HepG2 (cell line): ENCODE data around the gene VGLL3. TPM values are rescaled to one million over a fixed set of nuclear protein-coding genes. Genes with fewer than 3 reads are reported as not detected.

Source experiments
- ATAC-seq: fragments of 200-7000 bp; cut with Tn5 transposase; 3 replicates; pipeline ENCODE4 v1.9.1; 2020; ENCODE audit warnings: mild to moderate bottlenecking, moderate library complexity
- BruUV-seq: library from RNA; stranded (reverse); fragments of 400-500 nt; replicated peaks from 2 replicates; lab custom pipeline; 2021; lab: Mats Ljungman, UMichigan
- CTCF ChIA-PET: fragments of 300-600 bp; formaldehyde crosslinking; extraction: SDS; loops from one replicate; lab custom pipeline; 2021; ENCODE audit warnings: low total read pairs, inconsistent platforms, low intra/inter-chr PET ratio; lab: Yijun Ruan, JAX
- POLR2A ChIA-PET: fragments of 350-600 bp; sonication (Branson Sonifier 250); formaldehyde crosslinking; loops from one replicate; lab custom pipeline; 2020; ENCODE audit warnings: antibody characterized with exemption, inconsistent platforms; lab: Yijun Ruan, JAX
- DNase-seq: peaks from one replicate; pipeline ENCODE4 v3.0.0-alpha.2; 2015; ENCODE audit warnings: low spot score
- FAIRE-seq: peaks from 3 replicates; lab custom pipeline; 2011; peaks lifted over from hg19 to GRCh38; lab: Jason Lieb, UNC
- H2AFZ ChIP-seq: one replicate; pipeline ENCODE4 v1.6.1; 2011; ENCODE audit warnings: low read length, inconsistent platforms
- H3K27ac ChIP-seq: fragments of 300-600 bp; 3 replicates; pipeline ENCODE4 v1.8.0; 2011; ENCODE audit warnings: mixed run types, mild to moderate bottlenecking, mixed read lengths, low read length, inconsistent platforms; ENCODE audit not compliant: insufficient read depth; ENCODE audit errors: extremely low read length
- H3K27me3 ChIP-seq, 2 experiments: fragments of 200-600 bp in 1 of 2; 2 replicates in 1 of 2; 3 replicates in 1 of 2; pipeline versions ENCODE4 v1.6.0 to v1.8.0; 2011; ENCODE audit warnings: low read length in 2 of 2, mild to moderate bottlenecking in 2 of 2, moderate library complexity in 2 of 2, inconsistent platforms in 1 of 2; ENCODE audit not compliant: insufficient read depth in 2 of 2, control insufficient read depth in 1 of 2
- H3K36me3 ChIP-seq, 2 experiments: fragments of 200-600 bp in 1 of 2; replicated peaks in 1 of 2; 2 replicates in 1 of 2; 3 replicates in 1 of 2; pipeline versions ENCODE4 v1.5.1 to v1.8.0; 2011; ENCODE audit warnings: low read length in 2 of 2, inconsistent platforms in 1 of 2; ENCODE audit not compliant: insufficient read depth in 2 of 2, control insufficient read depth in 1 of 2
- H3K4me1 ChIP-seq: 2 replicates; pipeline ENCODE4 v1.5.1; 2012; ENCODE audit warnings: low read length, inconsistent platforms; ENCODE audit not compliant: insufficient read depth
- H3K4me2 ChIP-seq: 2 replicates; pipeline ENCODE4 v1.6.0; 2011; ENCODE audit warnings: low read depth, low read length, inconsistent platforms
- H3K4me3 ChIP-seq, 3 experiments: fragments of 200-600 bp in 1 of 3; sonication (generic), shearing (Covaris generic) in 1 of 3; replicated peaks in 1 of 3; 2 replicates each; pipeline ENCODE4 v1.5.1; 2011 to 2016; ENCODE audit warnings: low read length in 3 of 3, inconsistent platforms in 2 of 3, low read depth in 2 of 3, mild to moderate bottlenecking in 2 of 3, control low read depth in 1 of 3, mixed read lengths in 1 of 3; ENCODE audit not compliant: insufficient read depth in 1 of 3
- H3K79me2 ChIP-seq: one replicate; pipeline ENCODE4 v1.6.1; 2011; ENCODE audit warnings: low read length, inconsistent platforms; ENCODE audit not compliant: insufficient read depth
- H3K9ac ChIP-seq: 2 replicates; pipeline ENCODE4 v1.6.0; 2011; ENCODE audit warnings: mild to moderate bottlenecking, low read depth, low read length, inconsistent platforms; ENCODE audit not compliant: insufficient read depth
- H3K9me3 ChIP-seq: 2 replicates; pipeline ENCODE4 v1.5.1; 2012; ENCODE audit warnings: mild to moderate bottlenecking, low read length
- H4K20me1 ChIP-seq: 2 replicates; pipeline ENCODE4 v1.6.0; 2011; ENCODE audit warnings: inconsistent platforms, mild to moderate bottlenecking, low read length, moderate library complexity; ENCODE audit not compliant: insufficient read depth
- CREB1 ChIP-seq, 2 experiments: fragments of 450-650 bp in 1 of 2; IDR thresholded peaks; 2 replicates each; pipeline ENCODE4 v1.6.1; 2016 to 2017; ENCODE audit warnings: control low read depth in 1 of 2, mild to moderate bottlenecking in 1 of 2, missing compliant biosample characterization in 1 of 2, missing genetic modification characterization in 1 of 2
- POGZ ChIP-seq: sonication (generic); formaldehyde crosslinking; IDR thresholded peaks from 2 replicates; pipeline ENCODE4 v1.4.0; 2020; ENCODE audit warnings: mild to moderate bottlenecking, missing genetic modification reagents
- YEATS4 ChIP-seq: sonication (generic); formaldehyde crosslinking; IDR thresholded peaks from 2 replicates; pipeline ENCODE4 v1.4.0; 2020; ENCODE audit warnings: missing genetic modification reagents, borderline replicate concordance
- ZNF20 ChIP-seq: sonication (generic); formaldehyde crosslinking; IDR thresholded peaks from 2 replicates; pipeline ENCODE4 v1.4.0; 2020; ENCODE audit warnings: mild to moderate bottlenecking, moderate library complexity, missing genetic modification reagents
- ZNF30 ChIP-seq: sonication (generic); formaldehyde crosslinking; IDR thresholded peaks from 2 replicates; pipeline ENCODE4 v1.5.0; 2020; ENCODE audit warnings: mild to moderate bottlenecking, missing genetic modification reagents
- ZNF549 ChIP-seq: sonication (generic); formaldehyde crosslinking; IDR thresholded peaks from 2 replicates; pipeline ENCODE4 v1.5.0; 2020; ENCODE audit warnings: missing genetic modification reagents
- ZNF558 ChIP-seq: sonication (generic); formaldehyde crosslinking; IDR thresholded peaks from 2 replicates; pipeline ENCODE4 v1.9.0; 2022; ENCODE audit warnings: mild to moderate bottlenecking, missing genetic modification reagents, borderline replicate concordance
- ZNF749 ChIP-seq: sonication (generic); formaldehyde crosslinking; IDR thresholded peaks from 2 replicates; pipeline ENCODE4 v1.8.0; 2022; ENCODE audit warnings: mild to moderate bottlenecking, missing genetic modification reagents, moderate library complexity, borderline replicate concordance
- ZNF841 ChIP-seq: sonication (generic); formaldehyde crosslinking; IDR thresholded peaks from 2 replicates; pipeline ENCODE4 v1.8.1; 2023; ENCODE audit warnings: missing genetic modification reagents, borderline replicate concordance
- ZSCAN20 ChIP-seq: sonication (generic); formaldehyde crosslinking; IDR thresholded peaks from 2 replicates; pipeline ENCODE4 v1.4.0; 2020; ENCODE audit warnings: missing genetic modification reagents, mild to moderate bottlenecking, borderline replicate concordance
- WGBS: methylation state at CpG from one replicate; pipeline ENCODE4 v1.1.6; 2017; ENCODE audit warnings: low lambda C conversion rate; 5-methylcytosine and 5-hydroxymethylcytosine counted together
- in situ Hi-C: cut with HindIII; loops from 2 replicates; pipeline ENCODE4 v1.10.0; 2017; ENCODE audit warnings: low pct_unique_long_range_greater_than_20kb; ENCODE audit not compliant: extremely low pct_ligation_motif_present
- intact Hi-C: fragments of 100-400 bp; cut with micrococcal nuclease; formaldehyde crosslinking; loops from one replicate; pipeline ENCODE4 v1.10.0; 2022; ENCODE audit not compliant: unreplicated experiment
- polyA plus RNA-seq, 8 experiments: library from polyadenylated mRNA; depleted of rRNA in 3 of 8; stranded (reverse) in 7 of 8; unstranded in 1 of 8; fragments of >200 nt; fragmentation: Illumina TruSeq in 4 of 8; extraction: Trizol in 4 of 8; gene quantifications; 2 replicates each; pipeline versions ENCODE4 v1.2.1 to v1.2.3, GENCODE V29; 2011 to 2016; ENCODE audit warnings: low read depth in 4 of 8, missing spikeins in 1 of 8, mixed read lengths in 1 of 8; ENCODE audit not compliant: insufficient read depth in 1 of 8
- total RNA-seq, 5 experiments: library from RNA; depleted of rRNA; stranded (reverse); fragments of >200 nt; fragmentation: Illumina TruSeq; extraction: Trizol; gene quantifications; 2 replicates each; pipeline ENCODE4 v1.2.3, GENCODE V29; 2016; ENCODE audit warnings: low read depth in 1 of 5
- TF ChIP-seq, protein P1 (sequence below): IDR thresholded peaks from 2 replicates; pipeline ENCODE4 v1.6.1; 2016; ENCODE audit warnings: low read depth, missing genetic modification reagents, missing compliant biosample characterization
- TF ChIP-seq, protein P2 (sequence below): sonication (generic); formaldehyde crosslinking; IDR thresholded peaks from 2 replicates; pipeline ENCODE4 v1.5.1; 2020; ENCODE audit warnings: missing genetic modification reagents, mild to moderate bottlenecking, borderline replicate concordance
- TF ChIP-seq, protein P3 (sequence below): conservative IDR thresholded peaks from 2 replicates; pipeline ENCODE4 v1.6.1; 2018; ENCODE audit warnings: missing genetic modification reagents

VGLL3 gene
- total and polyA plus RNA-seq, 2 of the 13 experiments (the other 11 are each of a cell fraction or from before 2014, with no cell fraction given) = 0.03 to 0.07 TPM

DNA sequence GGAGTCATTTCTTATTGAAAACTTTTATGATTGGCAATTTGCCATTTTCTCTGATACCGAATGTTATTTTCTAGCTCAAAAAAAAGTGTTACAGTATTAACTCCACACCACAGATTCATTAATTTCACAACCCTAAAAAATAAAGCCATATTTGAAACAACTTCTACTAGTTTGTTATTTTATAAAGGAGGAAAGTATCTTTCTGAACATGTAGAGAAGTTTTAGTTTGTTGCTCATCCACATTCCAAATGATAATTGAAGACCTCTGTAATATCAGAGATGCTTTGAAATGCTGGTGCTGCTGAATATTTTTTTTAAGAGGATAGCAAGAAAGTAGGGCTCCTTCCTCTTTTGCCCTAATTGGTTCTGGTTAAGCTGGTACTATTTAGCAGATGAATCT lies 1.9 kb downstream of the VGLL3 start (continued):
- TF ChIP-seq, protein P1, sequence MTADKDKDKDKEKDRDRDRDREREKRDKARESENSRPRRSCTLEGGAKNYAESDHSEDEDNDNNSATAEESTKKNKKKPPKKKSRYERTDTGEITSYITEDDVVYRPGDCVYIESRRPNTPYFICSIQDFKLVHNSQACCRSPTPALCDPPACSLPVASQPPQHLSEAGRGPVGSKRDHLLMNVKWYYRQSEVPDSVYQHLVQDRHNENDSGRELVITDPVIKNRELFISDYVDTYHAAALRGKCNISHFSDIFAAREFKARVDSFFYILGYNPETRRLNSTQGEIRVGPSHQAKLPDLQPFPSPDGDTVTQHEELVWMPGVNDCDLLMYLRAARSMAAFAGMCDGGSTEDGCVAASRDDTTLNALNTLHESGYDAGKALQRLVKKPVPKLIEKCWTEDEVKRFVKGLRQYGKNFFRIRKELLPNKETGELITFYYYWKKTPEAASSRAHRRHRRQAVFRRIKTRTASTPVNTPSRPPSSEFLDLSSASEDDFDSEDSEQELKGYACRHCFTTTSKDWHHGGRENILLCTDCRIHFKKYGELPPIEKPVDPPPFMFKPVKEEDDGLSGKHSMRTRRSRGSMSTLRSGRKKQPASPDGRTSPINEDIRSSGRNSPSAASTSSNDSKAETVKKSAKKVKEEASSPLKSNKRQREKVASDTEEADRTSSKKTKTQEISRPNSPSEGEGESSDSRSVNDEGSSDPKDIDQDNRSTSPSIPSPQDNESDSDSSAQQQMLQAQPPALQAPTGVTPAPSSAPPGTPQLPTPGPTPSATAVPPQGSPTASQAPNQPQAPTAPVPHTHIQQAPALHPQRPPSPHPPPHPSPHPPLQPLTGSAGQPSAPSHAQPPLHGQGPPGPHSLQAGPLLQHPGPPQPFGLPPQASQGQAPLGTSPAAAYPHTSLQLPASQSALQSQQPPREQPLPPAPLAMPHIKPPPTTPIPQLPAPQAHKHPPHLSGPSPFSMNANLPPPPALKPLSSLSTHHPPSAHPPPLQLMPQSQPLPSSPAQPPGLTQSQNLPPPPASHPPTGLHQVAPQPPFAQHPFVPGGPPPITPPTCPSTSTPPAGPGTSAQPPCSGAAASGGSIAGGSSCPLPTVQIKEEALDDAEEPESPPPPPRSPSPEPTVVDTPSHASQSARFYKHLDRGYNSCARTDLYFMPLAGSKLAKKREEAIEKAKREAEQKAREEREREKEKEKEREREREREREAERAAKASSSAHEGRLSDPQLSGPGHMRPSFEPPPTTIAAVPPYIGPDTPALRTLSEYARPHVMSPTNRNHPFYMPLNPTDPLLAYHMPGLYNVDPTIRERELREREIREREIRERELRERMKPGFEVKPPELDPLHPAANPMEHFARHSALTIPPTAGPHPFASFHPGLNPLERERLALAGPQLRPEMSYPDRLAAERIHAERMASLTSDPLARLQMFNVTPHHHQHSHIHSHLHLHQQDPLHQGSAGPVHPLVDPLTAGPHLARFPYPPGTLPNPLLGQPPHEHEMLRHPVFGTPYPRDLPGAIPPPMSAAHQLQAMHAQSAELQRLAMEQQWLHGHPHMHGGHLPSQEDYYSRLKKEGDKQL (CRISPR knock-in tag) = no peak
- TF ChIP-seq ZNF30 (CRISPR knock-in tag) (no peak), ZNF841 (CRISPR knock-in tag) (no peak), CREB1 (IDR thresholded peaks at IDR 0.05) (no peak), CREB1 (CRISPR knock-in tag; IDR thresholded peaks at IDR 0.05) (no peak), ZNF558 (CRISPR knock-in tag) (no peak)
- TF ChIP-seq, all 625 proteins: peak for 0

DNA sequence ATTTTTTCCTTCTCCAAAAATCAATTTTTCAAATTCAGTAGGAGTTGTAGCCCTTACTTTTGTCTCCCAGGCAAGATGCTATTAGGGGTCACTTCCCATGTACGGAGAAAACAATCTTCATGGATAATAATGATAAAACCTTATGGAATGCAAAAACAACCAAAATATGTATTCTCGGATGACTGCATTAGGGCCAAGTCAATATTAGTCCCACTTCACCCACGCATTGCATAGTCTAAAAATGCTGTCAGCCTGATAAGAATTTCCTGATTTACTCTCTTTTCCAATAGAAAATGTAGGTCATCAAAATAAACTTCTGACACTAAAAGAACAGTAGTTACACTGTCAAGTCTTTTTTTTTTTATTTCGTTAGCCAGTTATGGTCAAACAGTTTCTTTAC lies 2.7 kb downstream of the VGLL3 start:
- no peak overlapping the region for H3K4me2 ChIP-seq

More for the DNA sequence above, 2.7 kb downstream of the VGLL3 start:
- ATAC-seq = no peak
- Histone ChIP-seq H3K4me1 (no peaks in the 10 kb centered on the region), H3K9me3 (no peaks in the 10 kb centered on the region), H3K36me3 (no peaks in the 10 kb centered on the region), H4K20me1 (no peaks in the 10 kb centered on the region), H3K27ac (no peak overlapping the region), H3K79me2 (no peaks in the 10 kb centered on the region), H3K4me3 (no peak overlapping the region), H3K27me3 (peaks cover 2 to 15% of the 10 kb centered on the region in 2 experiments), H2AFZ (no peak overlapping the region), H3K9ac (no peak overlapping the region)
- no peak for DNase-seq
- BruUV-seq = no TSS peak
- TF ChIP-seq, protein P2, sequence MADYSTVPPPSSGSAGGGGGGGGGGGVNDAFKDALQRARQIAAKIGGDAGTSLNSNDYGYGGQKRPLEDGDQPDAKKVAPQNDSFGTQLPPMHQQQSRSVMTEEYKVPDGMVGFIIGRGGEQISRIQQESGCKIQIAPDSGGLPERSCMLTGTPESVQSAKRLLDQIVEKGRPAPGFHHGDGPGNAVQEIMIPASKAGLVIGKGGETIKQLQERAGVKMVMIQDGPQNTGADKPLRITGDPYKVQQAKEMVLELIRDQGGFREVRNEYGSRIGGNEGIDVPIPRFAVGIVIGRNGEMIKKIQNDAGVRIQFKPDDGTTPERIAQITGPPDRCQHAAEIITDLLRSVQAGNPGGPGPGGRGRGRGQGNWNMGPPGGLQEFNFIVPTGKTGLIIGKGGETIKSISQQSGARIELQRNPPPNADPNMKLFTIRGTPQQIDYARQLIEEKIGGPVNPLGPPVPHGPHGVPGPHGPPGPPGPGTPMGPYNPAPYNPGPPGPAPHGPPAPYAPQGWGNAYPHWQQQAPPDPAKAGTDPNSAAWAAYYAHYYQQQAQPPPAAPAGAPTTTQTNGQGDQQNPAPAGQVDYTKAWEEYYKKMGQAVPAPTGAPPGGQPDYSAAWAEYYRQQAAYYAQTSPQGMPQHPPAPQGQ = no peak
- TF ChIP-seq ZNF749 (CRISPR knock-in tag) (no peak), ZNF20 (CRISPR knock-in tag) (no peak), POGZ (CRISPR knock-in tag) (no peak), ZSCAN20 (no peak), ZNF549 (CRISPR knock-in tag) (no peak), YEATS4 (CRISPR knock-in tag) (no peak)
- TF ChIP-seq, protein P3, sequence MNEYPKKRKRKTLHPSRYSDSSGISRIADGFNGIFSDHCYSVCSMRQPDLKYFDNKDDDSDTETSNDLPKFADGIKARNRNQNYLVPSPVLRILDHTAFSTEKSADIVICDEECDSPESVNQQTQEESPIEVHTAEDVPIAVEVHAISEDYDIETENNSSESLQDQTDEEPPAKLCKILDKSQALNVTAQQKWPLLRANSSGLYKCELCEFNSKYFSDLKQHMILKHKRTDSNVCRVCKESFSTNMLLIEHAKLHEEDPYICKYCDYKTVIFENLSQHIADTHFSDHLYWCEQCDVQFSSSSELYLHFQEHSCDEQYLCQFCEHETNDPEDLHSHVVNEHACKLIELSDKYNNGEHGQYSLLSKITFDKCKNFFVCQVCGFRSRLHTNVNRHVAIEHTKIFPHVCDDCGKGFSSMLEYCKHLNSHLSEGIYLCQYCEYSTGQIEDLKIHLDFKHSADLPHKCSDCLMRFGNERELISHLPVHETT (CRISPR knock-in tag) = no peak
- intact Hi-C loops (no loop called here), in situ Hi-C loops (no loop called here)
- ChIA-PET POLR2A (no interaction called here), CTCF (no interaction called here)
- WGBS = 0% methylated on average over 4 of the region's 4 CpGs
- no peak for FAIRE-seq
